DND-41 (cell line): ENCODE results near the gene HOXB13.

Experiments
- EZH2 ChIP-seq: IDR thresholded peaks from 3 replicates; pipeline ENCODE4 v1.6.1; 2012; ENCODE audit warnings: borderline replicate concordance, low read depth, mild to moderate bottlenecking, moderate library complexity, low read length, inconsistent platforms; ENCODE audit not compliant: severe bottlenecking
- TF ChIP-seq, protein P1 (sequence below): IDR thresholded peaks from 2 replicates; pipeline ENCODE4 v1.5.1; 2012; ENCODE audit warnings: borderline replicate concordance, low read length, moderate library complexity, mild to moderate bottlenecking; ENCODE audit not compliant: poor library complexity, severe bottlenecking; ENCODE audit errors: extremely low read depth

GRCh38 chr17:48704361-48705248 lies 23.9 kb downstream of the HOXB13 start:
- TF ChIP-seq, protein P1, sequence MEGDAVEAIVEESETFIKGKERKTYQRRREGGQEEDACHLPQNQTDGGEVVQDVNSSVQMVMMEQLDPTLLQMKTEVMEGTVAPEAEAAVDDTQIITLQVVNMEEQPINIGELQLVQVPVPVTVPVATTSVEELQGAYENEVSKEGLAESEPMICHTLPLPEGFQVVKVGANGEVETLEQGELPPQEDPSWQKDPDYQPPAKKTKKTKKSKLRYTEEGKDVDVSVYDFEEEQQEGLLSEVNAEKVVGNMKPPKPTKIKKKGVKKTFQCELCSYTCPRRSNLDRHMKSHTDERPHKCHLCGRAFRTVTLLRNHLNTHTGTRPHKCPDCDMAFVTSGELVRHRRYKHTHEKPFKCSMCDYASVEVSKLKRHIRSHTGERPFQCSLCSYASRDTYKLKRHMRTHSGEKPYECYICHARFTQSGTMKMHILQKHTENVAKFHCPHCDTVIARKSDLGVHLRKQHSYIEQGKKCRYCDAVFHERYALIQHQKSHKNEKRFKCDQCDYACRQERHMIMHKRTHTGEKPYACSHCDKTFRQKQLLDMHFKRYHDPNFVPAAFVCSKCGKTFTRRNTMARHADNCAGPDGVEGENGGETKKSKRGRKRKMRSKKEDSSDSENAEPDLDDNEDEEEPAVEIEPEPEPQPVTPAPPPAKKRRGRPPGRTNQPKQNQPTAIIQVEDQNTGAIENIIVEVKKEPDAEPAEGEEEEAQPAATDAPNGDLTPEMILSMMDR: no peak
- no peak for TF ChIP-seq EZH2
